ENCODE results near the gene SZT2.
"Not testable (repeated sequence)": the region's sequence is repeated elsewhere in the genome, so short reads cannot be mapped to it uniquely, and the experiment has no call there.

Gene SZT2

GRCh38 chr1:43363283-43363934, 26.3 kb upstream of the SZT2 start:
- DNase-seq (ENCODE audit: low read depth in 3 of 3): no peak

- DNase-seq (ENCODE audit: low read depth in 3 of 3): no peak
These were observed 25.7 kb upstream of the SZT2 start for GRCh38 chr1:43363935-43364525.

GRCh38 chr1:43365678-43366077, 24.0 kb upstream of the SZT2 start:
- no peak for DNase-seq (ENCODE audit: low read depth in 3 of 3)

DNA sequence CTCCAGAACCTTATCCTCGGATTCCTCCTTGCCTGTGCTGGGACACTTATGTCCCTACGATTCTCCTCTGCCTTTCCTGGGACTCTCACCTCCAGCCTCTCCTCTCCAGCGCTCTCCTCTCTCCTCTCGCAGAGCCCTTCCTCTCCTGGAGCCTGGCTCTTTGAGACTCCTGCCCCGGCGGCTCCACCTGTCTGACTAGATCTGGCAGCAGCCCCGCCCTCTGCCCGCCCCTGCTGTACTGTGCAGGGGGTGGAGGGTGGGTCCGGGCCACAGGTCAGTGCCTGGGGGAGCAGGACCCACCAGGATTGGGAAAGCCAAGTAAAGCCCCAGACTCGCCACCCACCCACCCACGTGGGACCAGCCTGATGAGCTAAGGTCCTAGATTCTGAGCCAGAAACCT, 23.5 kb upstream of the SZT2 start:
- DNase-seq (ENCODE audit: low read depth in 3 of 3): no peak

DNA sequence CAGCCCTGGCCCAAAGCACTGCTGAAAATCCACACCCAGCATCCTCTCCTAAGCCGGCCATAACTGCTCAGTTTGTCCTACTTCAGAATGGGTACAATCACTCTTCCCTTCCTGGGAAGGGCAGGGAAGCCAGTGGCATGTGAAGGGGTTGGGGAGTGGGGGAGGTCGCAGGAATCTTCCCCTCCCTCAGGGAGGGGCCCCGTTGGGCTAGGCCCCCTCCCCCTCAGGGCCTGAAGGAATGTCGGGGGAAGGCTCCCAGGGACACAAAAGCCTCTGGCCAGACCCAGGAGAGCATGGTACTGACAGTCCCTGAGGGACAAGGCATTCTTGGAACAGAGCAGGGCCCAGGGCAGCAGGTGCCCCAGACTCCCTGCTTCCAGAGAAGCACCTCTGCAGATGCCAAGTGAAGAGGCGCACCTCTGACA, 23.1 kb upstream of the SZT2 start:
- no peak for DNase-seq (ENCODE audit: low read depth in 3 of 3)

DNA sequence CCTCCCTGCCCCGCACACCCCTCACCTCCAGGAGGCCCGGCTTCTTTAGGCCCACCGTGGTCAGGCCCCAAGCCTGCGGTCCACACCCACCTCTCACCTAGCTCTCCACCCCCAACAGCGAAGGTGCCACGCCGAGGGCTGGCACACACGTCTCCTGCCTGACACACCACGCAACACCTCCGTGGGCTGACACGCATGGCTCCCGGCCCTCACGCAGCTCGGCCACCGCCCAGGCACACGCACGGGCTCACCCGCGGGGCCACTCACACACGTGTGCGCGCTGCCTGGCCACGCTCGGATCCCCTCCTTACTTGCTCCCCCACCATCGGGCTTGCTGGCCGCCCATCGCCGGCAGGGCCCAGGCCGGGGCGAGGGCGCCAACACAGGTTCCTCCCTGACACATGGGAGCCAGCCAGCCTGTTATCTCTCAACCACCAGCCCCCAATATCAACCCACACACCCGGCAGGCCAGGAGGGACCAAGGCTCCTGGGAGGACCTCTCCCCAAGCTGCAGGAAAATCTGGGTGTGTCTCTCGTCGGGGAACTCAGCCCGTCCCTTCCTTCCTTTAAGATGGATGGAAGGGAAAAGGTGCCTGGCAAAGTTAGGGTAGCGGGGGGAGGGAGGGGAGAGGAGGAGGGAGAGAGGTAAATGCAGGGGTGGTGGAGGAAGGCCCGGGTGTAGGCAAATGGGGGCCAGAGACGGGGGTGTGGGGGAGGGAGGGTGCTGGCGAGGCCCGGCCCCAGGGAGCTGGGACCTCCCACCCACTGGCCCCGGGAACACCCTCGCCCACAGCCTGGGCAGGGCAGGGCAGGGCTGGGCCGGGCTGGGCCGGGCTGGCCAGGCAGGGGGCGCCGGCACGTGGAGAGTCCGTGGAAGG, 22.4 kb upstream of the SZT2 start:
- DNase-seq (ENCODE audit: low read depth in 3 of 3): peak in 2 of 3 experiments; percentile 20 to 22

DNA sequence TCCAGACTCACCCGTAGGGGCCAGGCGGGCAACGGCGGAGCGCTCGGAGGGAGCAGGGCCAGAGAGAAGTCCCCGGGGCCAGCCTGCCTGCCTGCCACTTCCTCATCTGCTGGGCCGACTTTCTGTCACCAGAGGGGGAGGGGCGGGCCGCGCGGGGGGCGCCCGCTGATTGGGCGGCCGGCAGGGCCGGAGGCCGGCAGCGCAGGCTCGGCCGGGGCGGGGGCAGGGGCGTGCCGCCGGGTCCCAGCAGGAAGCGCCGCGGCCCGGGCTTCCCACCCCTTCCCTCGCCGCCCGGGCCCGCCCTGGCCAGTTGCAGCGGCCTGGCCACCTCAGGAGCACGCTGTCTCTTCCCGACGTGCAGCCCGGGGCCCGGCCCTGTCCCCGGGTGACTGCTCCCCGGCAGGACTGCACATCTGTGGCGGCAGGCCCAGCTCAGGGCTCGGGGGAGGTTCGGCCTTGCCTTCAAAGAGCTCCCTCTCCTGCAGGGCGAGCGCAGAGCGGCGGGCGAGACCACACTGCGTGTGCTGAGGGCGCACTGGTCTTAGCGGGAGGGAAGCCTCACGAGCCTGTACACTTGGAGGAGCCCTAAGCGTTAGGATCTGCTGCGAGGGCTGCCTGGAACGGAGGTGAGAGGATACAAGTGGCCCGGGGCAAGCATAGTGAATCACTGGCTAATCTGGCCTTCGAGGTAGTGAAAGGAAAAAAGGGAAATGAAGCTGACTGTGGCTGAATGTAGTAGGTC, 21.6 kb upstream of the SZT2 start, which contains the start of gene ELOVL1:
Gene ELOVL1, minus strand, starts transcription at position 108 of the 742 bp plus-strand sequence. CDS start 2,402 bp downstream, outside the sequence.
- peak; percentile 63 to 91 (median 68) for DNase-seq (ENCODE audit: low read depth in 3 of 3)

GRCh38 chr1:43368646-43369020, 21.1 kb upstream of the SZT2 start:
- DNase-seq (ENCODE audit: low read depth in 3 of 3): no peak

DNA sequence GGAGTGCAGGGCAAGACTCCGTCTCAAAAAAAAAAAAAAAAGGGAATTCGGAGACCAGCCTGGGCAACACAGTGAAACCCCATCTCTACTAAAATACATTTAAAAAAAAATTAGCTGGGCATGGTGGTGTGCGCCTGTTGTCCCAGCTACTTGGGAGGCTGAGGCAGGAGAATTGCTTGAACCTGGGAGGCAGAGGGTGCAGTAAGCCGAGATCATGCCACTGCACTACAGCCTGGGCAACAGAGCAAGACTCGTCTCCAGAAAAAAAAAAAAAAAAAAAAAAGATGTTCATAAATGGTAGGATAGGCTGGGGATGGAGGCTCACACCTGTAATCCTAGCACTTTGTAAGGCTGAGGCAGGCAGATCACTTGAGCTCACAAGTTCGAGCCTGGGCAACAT, 19.9 kb upstream of the SZT2 start:
- not testable (repeated sequence) for DNase-seq (ENCODE audit: low read depth in 3 of 3)

DNA sequence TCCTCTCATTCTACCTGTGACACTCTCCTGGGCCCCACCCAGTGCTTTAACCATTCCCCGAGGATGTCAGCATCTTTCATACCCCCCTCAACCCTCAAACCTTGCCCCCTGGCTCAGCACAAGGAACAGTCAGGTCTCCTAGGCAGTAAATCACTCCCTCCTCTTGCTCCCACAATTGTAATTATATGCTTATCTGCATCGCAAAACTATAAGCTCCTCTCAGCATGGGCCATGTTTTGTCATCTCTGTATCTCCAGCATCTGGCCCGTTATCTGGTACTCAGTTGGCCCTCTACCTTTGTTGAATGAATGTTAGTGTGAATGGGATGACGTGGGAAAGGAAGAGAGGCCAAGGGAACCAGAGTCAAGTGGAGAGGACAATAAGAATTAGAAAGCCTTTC, 19.1 kb upstream of the SZT2 start:
- DNase-seq (ENCODE audit: low read depth in 3 of 3): no peak

DNA sequence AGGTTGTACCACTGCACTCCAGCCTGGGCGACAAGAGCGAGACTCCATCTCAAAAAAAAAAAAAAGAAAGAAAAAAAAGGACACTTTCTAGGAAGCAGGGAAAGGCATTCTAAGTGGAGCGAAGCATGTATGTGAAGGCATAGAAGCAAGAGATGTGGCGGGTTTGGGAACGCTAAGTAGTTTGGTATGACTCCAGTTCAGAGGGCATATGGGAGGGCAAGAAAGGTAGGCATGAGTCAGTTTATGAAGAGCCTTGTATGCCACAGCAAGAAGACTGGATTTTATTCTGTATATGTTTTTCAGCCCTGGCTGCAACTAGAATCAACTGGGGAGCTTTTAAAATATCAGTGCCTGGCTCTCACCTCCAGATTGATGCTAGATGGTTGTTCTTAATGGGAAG, 17.5 kb upstream of the SZT2 start:
- DNase-seq (ENCODE audit: low read depth in 3 of 3): no peak

DNA sequence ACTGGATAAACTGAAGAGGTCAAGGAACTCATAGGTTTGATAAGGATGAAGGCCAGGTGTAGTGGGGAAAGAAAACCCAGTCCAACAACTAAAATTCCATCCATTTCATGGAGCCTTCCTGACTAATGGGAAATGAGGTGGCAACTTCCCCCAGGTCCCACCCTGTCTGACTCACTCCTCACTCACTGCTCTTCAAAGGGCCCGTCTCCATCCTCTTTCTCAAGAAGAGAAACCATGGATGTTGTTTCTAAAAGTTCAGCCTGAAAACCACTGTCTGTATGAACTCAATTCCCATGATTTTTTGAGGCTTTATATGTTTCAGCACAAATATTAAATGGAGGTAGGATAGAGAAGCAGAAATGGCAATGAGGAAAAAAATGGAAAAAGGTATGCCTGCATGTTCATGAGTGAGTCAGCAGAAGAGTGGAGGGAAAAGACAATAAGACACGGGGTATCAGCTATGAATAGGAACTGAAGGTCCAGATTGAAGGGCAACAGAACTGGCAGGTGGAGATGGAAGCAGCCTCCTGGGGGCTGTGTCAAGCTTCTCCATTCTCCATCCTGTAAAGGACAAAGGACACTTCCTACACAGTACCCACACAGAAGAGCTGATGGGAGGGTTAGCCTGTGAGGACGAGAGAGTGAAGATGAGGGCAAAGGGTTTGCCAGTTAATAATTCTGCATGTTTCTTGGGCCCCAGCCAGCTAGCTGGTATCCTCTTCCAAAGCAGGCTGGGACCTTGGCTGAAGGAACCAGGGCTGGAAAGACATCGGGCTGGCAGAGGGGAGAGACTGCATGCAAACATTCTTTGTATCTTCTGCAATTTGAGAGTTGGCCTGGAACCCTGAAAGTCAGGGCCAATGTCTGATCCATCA, 16.4 kb upstream of the SZT2 start:
- no peak for DNase-seq (ENCODE audit: low read depth in 3 of 3)

DNA sequence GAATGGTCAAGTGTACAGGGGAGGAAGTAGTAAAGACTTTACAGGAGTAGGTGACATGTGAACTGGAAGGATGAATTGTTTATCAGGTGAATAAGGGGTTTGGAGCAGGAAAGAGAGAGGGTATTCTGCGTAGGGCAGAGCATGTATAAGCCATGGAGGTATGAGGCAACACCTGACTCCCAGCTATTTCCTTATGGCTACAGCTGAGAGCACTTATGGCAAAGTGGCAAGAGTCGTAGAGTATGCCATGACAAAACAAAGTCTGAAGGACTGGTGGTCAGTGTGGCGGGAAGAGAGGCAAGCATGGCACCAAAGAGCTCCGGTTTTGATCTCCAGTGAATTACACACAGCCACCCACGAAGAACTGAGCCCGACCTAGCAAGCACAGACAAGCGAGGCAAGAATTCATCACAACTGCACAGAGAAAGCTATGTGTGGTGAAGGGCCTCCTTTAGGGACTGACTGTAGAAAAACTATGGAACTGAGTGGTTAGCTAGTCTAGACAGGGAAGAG, 12.9 kb upstream of the SZT2 start:
- DNase-seq (ENCODE audit: low read depth in 3 of 3): no peak

GRCh38 chr1:43377831-43378230, 11.9 kb upstream of the SZT2 start:
- DNase-seq (ENCODE audit: low read depth in 3 of 3): no peak

DNA sequence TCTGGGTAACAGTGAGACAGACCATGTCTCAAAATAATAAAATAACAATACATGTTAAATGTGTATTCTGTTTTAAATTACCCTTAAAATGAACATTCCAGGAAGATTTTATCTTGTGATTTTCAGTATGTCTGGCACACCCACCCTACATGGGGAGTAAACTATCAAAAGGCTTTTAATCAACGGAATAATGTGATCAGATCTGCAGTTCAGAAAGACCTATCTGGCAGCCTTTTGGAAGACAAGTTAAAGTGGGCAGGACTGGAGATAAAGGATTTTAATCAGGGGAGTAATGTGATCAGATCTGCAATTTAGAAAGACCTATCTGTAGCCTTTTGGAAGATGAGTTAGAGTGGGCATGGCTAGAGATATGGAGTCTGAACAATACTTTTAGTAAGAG, 10.2 kb upstream of the SZT2 start:
- DNase-seq (ENCODE audit: low read depth in 3 of 3): no peak

DNA sequence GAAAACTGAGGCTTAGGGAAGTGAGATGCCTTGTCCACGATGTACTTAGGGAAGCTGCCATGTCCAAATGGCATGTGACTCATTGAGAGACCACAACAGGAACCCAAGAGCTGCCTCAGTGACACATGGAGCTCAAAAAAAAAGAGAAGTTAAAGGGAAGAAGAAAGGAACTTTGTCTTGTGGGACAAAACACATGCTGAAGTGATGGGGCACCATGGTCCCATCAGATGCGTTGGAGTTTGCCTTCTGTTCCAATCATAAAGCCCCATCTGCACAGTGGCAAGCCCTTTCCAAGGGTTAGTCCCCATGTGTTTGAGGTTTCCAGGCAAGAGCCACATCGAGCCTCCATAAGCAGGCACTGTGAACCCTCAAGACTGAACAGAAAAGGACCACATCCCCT, 8.1 kb upstream of the SZT2 start:
- no peak for DNase-seq (ENCODE audit: low read depth in 3 of 3)

DNA sequence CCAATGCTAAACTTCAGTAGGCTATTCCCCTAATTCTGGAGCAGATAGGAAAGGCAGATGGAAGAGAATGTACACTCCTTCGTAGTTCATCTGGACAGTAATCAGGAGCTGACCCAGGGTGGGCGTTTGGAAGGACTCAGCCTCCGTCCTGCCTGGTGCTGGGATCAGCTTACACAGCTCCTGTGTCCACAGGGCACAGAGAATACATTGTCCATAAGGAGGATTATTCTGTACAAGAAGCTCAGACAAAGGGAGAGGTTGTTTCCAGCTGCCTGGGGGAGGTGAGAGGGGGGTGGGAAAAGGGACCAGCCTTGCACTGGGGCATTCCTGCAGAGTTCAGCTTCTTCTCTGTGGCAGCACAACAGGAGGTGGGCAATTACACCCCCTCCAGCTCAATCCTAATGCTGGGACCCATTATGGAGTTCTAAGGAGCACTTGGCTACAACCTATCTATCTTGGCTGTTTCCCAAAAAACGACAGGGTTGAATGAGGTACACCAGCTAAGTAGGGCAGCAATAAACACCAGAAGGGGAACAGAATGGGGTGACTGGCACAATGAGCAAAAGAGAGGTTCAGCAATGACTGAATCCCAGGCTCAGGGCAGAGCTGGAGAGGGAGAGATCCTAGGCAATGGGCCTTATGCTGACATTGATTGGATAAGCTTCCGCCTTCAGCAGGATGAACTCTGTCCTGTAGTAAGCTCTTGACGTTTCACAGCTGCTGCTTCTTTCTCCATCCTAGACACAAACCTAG, 7.5 kb upstream of the SZT2 start:
- DNase-seq (ENCODE audit: low read depth in 3 of 3): no peak

- no peak for DNase-seq (ENCODE audit: low read depth in 3 of 3)
These were observed 6.2 kb upstream of the SZT2 start for GRCh38 chr1:43383449-43383848.

DNA sequence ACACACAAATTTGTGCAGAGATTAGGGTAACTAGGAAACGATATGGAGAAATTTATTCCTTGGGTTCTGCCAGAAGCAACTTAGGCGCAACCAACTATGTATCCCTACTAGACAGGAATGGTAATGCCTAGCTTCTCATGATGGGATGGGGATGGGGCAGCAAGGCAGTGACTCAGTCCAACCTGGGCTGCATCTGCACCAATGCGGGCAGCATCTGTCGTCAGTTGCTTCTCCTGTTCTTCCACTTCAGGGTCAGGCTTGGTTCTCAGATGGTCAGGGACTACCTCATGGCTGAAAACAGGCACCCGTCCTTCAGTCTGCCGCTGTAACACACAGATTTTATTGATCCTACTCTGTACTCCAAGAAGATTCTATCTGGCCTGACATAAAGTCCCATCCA, 3.0 kb upstream of the SZT2 start:
- DNase-seq (ENCODE audit: low read depth in 3 of 3): no peak

DNA sequence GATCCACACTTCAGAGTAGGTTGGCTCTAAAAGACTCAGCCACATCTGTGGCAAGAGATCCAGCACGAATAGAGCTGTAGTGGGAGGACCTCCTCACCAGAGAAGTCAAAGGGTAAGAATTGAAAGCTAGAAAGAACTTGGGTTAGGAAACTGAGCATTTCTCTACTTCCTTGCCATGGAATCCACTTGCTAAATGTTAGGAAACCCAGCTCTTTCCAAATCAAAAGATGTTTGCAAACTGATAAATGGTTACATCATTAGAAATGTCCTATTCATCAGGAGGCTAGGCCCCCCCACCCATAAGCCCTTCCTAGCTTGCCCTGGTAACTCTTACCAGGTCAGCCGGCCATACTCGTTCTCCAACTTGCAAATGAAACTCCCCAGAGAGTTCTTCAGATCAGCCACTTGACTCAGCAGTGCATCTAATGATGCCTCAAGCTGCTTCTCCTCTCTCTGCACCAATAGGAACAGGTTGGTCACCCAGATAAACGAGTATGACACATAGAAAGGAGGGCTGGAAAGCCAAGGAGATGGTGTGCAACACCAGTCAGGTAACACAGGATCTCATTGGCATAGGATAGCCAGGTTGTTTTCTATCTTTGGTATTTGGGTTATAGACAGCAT, 1.6 kb upstream of the SZT2 start:
- DNase-seq (ENCODE audit: low read depth in 3 of 3): no peak
